Muscle layer of colon (tissue), 2 donors: Measurements from ENCODE around the gene PHF14.

Source experiments
- H3K27ac ChIP-seq: one replicate; pipeline ENCODE4 v1.7.0; 2013; ENCODE audit warnings: low read depth, mild to moderate bottlenecking, low read length, moderate library complexity
- H3K27me3 ChIP-seq, 2 donors: one replicate each; pipeline ENCODE4 v1.7.0; 2013; ENCODE audit warnings: low read length in 2 of 2, mild to moderate bottlenecking in 2 of 2; ENCODE audit not compliant: insufficient read depth in 2 of 2, control insufficient read depth in 1 of 2
- H3K36me3 ChIP-seq: one replicate; pipeline ENCODE4 v1.7.0; 2013; ENCODE audit warnings: mild to moderate bottlenecking, low read length; ENCODE audit not compliant: insufficient read depth
- H3K4me1 ChIP-seq: one replicate; pipeline ENCODE4 v1.7.0; 2013; ENCODE audit warnings: mild to moderate bottlenecking, low read length; ENCODE audit not compliant: insufficient read depth
- H3K4me3 ChIP-seq, 2 donors: one replicate each; pipeline ENCODE4 v1.7.0; 2013; ENCODE audit warnings: low read length in 2 of 2, low read depth in 1 of 2, mild to moderate bottlenecking in 1 of 2, moderate library complexity in 1 of 2
- H3K9ac ChIP-seq: one replicate; pipeline ENCODE4 v1.7.0; 2013; ENCODE audit warnings: low read length
- H3K9me3 ChIP-seq: one replicate; pipeline ENCODE4 v1.7.0; 2013; ENCODE audit warnings: mild to moderate bottlenecking, low read length
- donor health status: abdominal sarcoma.
- donor health status: Adenocarcinoma of cecum.

Gene PHF14

GRCh38 chr7:11217848-11218565 is 244.3 kb downstream of the PHF14 start:
- Histone ChIP-seq H3K4me1 (no peaks in the 10 kb centered on the region), H3K9ac (no peak overlapping the region), H3K9me3 (no peaks in the 10 kb centered on the region), H3K27ac (no peak overlapping the region), H3K36me3 (no peaks in the 10 kb centered on the region), H3K4me3 (no peak overlapping the region), H3K27me3 (no peaks in the 10 kb centered on the region)
